HEK293 (cell line): Measurements from ENCODE around the gene MAML3.

Experiments used
- YY1 ChIP-seq: fragments of 450-650 bp; formaldehyde crosslinking; IDR thresholded peaks from 2 replicates; pipeline ENCODE4 v1.5.1; 2018; ENCODE audit warnings: missing biosample characterization, missing genetic modification characterization
- TF ChIP-seq, protein P1 (sequence below): fragments of 450-650 bp; formaldehyde crosslinking; IDR thresholded peaks from 2 replicates; pipeline ENCODE4 v1.5.1; 2016; ENCODE audit warnings: missing biosample characterization, missing genetic modification characterization
- TF ChIP-seq, protein P2 (sequence below): fragments of 450-650 bp; formaldehyde crosslinking; IDR thresholded peaks from 2 replicates; pipeline ENCODE4 v1.5.1; 2016; ENCODE audit warnings: missing biosample characterization, missing genetic modification characterization

DNA sequence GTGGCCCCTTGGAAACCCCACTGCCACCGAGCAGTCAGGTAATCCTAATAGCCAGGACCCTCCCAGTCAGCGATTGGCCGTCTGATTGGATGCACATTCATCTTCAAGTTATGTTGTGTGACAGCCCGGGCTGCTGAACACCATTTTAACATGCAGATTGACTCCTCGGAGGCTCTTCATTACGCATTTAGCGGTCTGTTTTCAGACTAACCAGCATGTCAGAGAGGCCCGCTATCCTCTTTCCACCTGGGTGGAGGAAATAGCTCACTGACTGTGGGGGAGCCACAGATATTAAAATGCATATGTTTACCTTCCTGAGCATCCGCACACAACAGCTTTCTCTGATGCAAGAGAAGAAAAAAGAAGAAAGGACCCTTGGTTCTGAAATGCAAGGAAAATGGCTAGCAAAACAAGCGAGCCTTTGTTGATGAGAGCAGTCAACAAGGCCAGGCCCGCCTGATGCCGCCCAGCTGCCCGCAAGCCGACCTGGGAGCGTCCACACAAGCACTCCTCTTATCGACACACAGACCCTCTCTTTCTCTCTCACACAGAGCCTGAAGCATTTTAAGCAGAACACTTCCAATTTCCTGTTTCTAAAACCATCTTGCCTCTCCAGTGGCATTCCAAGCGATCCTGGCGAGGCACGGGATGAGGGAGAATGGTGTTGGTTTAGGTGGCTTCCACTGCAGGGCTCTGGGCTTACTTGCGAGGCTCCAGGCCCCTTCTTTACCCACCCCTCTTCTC, 370.1 kb downstream of the MAML3 start:
- TF ChIP-seq, protein P1, sequence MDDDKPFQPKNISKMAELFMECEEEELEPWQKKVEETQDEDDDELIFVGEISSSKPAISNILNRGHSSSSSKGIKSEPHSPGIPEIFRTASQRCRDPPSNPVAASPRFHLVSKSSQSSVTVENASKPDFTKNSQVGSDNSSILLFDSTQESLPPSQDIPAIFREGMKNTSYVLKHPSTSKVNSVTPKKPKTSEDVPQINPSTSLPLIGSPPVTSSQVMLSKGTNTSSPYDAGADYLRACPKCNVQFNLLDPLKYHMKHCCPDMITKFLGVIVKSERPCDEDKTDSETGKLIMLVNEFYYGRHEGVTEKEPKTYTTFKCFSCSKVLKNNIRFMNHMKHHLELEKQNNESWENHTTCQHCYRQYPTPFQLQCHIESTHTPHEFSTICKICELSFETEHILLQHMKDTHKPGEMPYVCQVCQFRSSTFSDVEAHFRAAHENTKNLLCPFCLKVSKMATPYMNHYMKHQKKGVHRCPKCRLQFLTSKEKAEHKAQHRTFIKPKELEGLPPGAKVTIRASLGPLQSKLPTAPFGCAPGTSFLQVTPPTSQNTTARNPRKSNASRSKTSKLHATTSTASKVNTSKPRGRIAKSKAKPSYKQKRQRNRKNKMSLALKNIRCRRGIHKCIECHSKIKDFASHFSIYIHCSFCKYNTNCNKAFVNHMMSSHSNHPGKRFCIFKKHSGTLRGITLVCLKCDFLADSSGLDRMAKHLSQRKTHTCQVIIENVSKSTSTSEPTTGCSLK: no peak
- TF ChIP-seq, protein P2, sequence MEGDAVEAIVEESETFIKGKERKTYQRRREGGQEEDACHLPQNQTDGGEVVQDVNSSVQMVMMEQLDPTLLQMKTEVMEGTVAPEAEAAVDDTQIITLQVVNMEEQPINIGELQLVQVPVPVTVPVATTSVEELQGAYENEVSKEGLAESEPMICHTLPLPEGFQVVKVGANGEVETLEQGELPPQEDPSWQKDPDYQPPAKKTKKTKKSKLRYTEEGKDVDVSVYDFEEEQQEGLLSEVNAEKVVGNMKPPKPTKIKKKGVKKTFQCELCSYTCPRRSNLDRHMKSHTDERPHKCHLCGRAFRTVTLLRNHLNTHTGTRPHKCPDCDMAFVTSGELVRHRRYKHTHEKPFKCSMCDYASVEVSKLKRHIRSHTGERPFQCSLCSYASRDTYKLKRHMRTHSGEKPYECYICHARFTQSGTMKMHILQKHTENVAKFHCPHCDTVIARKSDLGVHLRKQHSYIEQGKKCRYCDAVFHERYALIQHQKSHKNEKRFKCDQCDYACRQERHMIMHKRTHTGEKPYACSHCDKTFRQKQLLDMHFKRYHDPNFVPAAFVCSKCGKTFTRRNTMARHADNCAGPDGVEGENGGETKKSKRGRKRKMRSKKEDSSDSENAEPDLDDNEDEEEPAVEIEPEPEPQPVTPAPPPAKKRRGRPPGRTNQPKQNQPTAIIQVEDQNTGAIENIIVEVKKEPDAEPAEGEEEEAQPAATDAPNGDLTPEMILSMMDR: no peak
- no peak for TF ChIP-seq YY1 (tag by site-specific recombination)
